IMR-90 (cell line): ENCODE data around the gene METTL4. TPM values are rescaled to one million over a fixed set of nuclear protein-coding genes. Genes with fewer than 3 reads are reported as not detected.

Experiments
- ATAC-seq: fragments of 200-7000 bp; cut with Tn5 transposase; 2 replicates; pipeline ENCODE4 v1.9.1; 2020; ENCODE audit warnings: low read depth, mild to moderate bottlenecking, moderate library complexity
- Bru-seq: library from RNA; stranded (reverse); fragments of 400-500 nt; gene quantifications from one replicate; lab custom pipeline; 2021; lab: Mats Ljungman, UMichigan
- BruChase-seq, 2 experiments: library from RNA; stranded (reverse); fragments of 400-500 nt; gene quantifications; one replicate each; lab custom pipeline; 2021; lab: Mats Ljungman, UMichigan
- BruUV-seq: library from RNA; stranded (reverse); fragments of 400-500 nt; replicated peaks from 2 replicates; lab custom pipeline; 2021; lab: Mats Ljungman, UMichigan
- CTCF ChIA-PET: fragments of 300-600 bp; formaldehyde crosslinking; extraction: SDS; loops from one replicate; lab custom pipeline; 2021; ENCODE audit warnings: antibody characterized with exemption; lab: Yijun Ruan, JAX
- POLR2A ChIA-PET: fragments of 300-600 bp; sonication (Branson Sonifier 250); formaldehyde crosslinking; loops from one replicate; lab custom pipeline; 2022; ENCODE audit warnings: antibody characterized with exemption; ENCODE audit not compliant: unreplicated experiment; lab: Charles Lee
- DNase-seq: peaks from one replicate; pipeline ENCODE4 v3.0.0; 2013
- H2AFZ ChIP-seq: replicated peaks from 2 replicates; pipeline ENCODE3; 2013; ENCODE audit warnings: low read length, mild to moderate bottlenecking; ENCODE audit not compliant: poor library complexity
- H2AK5ac ChIP-seq: 2 replicates; pipeline ENCODE4 v1.6.1; 2013; ENCODE audit warnings: low read depth, low read length, inconsistent platforms
- H2AK9ac ChIP-seq: replicated peaks from 2 replicates; pipeline ENCODE3; 2013; ENCODE audit warnings: mild to moderate bottlenecking, low read depth, low read length, moderate library complexity; ENCODE audit not compliant: poor library complexity
- H2BK120ac ChIP-seq: 2 replicates; pipeline ENCODE4 v1.6.1; 2013; ENCODE audit warnings: low read depth, low read length, inconsistent platforms
- H2BK15ac ChIP-seq: 3 replicates; pipeline ENCODE4 v1.6.1; 2013; ENCODE audit warnings: low read depth, low read length, inconsistent platforms
- H2BK20ac ChIP-seq: 2 replicates; pipeline ENCODE4 v1.6.1; 2013; ENCODE audit warnings: low read depth, mild to moderate bottlenecking, inconsistent platforms, low read length, moderate library complexity
- H2BK5ac ChIP-seq: 2 replicates; pipeline ENCODE4 v1.6.1; 2013; ENCODE audit warnings: mild to moderate bottlenecking, low read depth, low read length, inconsistent platforms; ENCODE audit not compliant: poor library complexity, severe bottlenecking
- H3K14ac ChIP-seq: replicated peaks from 2 replicates; pipeline ENCODE4 v1.6.1; 2013; ENCODE audit warnings: low read depth, low read length, inconsistent platforms
- H3K18ac ChIP-seq: 2 replicates; pipeline ENCODE4 v1.6.1; 2013; ENCODE audit warnings: low read depth, low read length, control low read depth
- H3K23ac ChIP-seq: 2 replicates; pipeline ENCODE4 v1.6.1; 2013; ENCODE audit warnings: low read depth, low read length, inconsistent platforms
- H3K27ac ChIP-seq: 2 replicates; pipeline ENCODE4 v1.5.1; 2013; ENCODE audit warnings: mild to moderate bottlenecking, control low read depth, low read length; ENCODE audit not compliant: insufficient read depth
- H3K27me3 ChIP-seq: 2 replicates; pipeline ENCODE4 v1.6.1; 2013; ENCODE audit warnings: low read length; ENCODE audit not compliant: control insufficient read depth, insufficient read depth
- H3K36me3 ChIP-seq: 2 replicates; pipeline ENCODE4 v1.6.1; 2013; ENCODE audit warnings: low read length, mixed read lengths; ENCODE audit not compliant: control insufficient read depth, insufficient read depth
- H3K4ac ChIP-seq: 2 replicates; pipeline ENCODE4 v1.6.1; 2013; ENCODE audit warnings: low read depth, low read length, inconsistent platforms
- H3K4me1 ChIP-seq: 2 replicates; pipeline ENCODE4 v1.6.1; 2013; ENCODE audit warnings: low read length, mixed read lengths; ENCODE audit not compliant: control insufficient read depth, insufficient read depth
- H3K4me2 ChIP-seq: 2 replicates; pipeline ENCODE4 v1.6.1; 2013; ENCODE audit warnings: low read depth, mild to moderate bottlenecking, control low read depth, low read length, moderate library complexity
- H3K4me3 ChIP-seq: 2 replicates; pipeline ENCODE4 v1.5.1; 2013; ENCODE audit warnings: low read depth, mild to moderate bottlenecking, control low read depth, low read length, moderate library complexity; ENCODE audit not compliant: insufficient read depth
- H3K56ac ChIP-seq: 2 replicates; pipeline ENCODE4 v1.6.1; 2013; ENCODE audit warnings: low read length, inconsistent platforms; ENCODE audit not compliant: insufficient read depth; ENCODE audit errors: extremely low read depth
- H3K79me1 ChIP-seq, 2 experiments: 2 replicates each; pipeline ENCODE4 v1.6.1; 2013; ENCODE audit warnings: low read length in 2 of 2, inconsistent platforms in 1 of 2, low read depth in 1 of 2
- H3K9ac ChIP-seq: 2 replicates; pipeline ENCODE4 v1.6.1; 2013; ENCODE audit warnings: low read depth, low read length, control low read depth
- H3K9me1 ChIP-seq: 2 replicates; pipeline ENCODE4 v1.6.1; 2013; ENCODE audit warnings: low read length, inconsistent platforms; ENCODE audit not compliant: insufficient read depth
- H3K9me3 ChIP-seq: 2 replicates; pipeline ENCODE4 v1.6.1; 2013; ENCODE audit warnings: low read length; ENCODE audit not compliant: control insufficient read depth, insufficient read depth
- H4K20me1 ChIP-seq: 2 replicates; pipeline ENCODE4 v1.6.1; 2013; ENCODE audit warnings: low read length, inconsistent platforms; ENCODE audit not compliant: insufficient read depth
- H4K5ac ChIP-seq: 2 replicates; pipeline ENCODE4 v1.6.1; 2013; ENCODE audit warnings: mild to moderate bottlenecking, low read depth, low read length, control low read depth
- H4K8ac ChIP-seq, 2 experiments: 2 replicates each; pipeline ENCODE4 v1.6.1; 2013; ENCODE audit warnings: low read depth in 2 of 2, low read length in 2 of 2, control low read depth in 1 of 2, inconsistent platforms in 1 of 2
- H4K91ac ChIP-seq: 2 replicates; pipeline ENCODE4 v1.6.1; 2013; ENCODE audit warnings: low read depth, low read length, inconsistent platforms; ENCODE audit not compliant: insufficient read depth
- BHLHE40 ChIP-seq: fragments of 150-350 bp; IDR thresholded peaks from 2 replicates; pipeline ENCODE4 v1.6.1; 2016; ENCODE audit warnings: mild to moderate bottlenecking, low read depth, low read length
- CEBPB ChIP-seq: IDR thresholded peaks from 2 replicates; pipeline ENCODE4 v1.6.1; 2012; ENCODE audit warnings: low read depth, low read length, improper control_type of control experiment
- MAFK ChIP-seq: IDR thresholded peaks from 2 replicates; pipeline ENCODE4 v1.6.1; 2012; ENCODE audit warnings: low read depth, low read length, improper control_type of control experiment
- MAZ ChIP-seq: IDR thresholded peaks from 2 replicates; pipeline ENCODE4 v1.6.1; 2012; ENCODE audit warnings: low read depth, mild to moderate bottlenecking, low read length, improper control_type of control experiment, moderate library complexity, borderline replicate concordance
- MXI1 ChIP-seq: IDR thresholded peaks from 2 replicates; pipeline ENCODE4 v1.6.1; 2012; ENCODE audit warnings: low read depth, mild to moderate bottlenecking, low read length, moderate library complexity, borderline replicate concordance
- NFE2L2 ChIP-seq: fragments of 150-350 bp; IDR thresholded peaks from 2 replicates; pipeline ENCODE4 v1.6.1; 2016; ENCODE audit warnings: low read depth, mild to moderate bottlenecking, low read length
- POLR2A ChIP-seq: IDR thresholded peaks from 2 replicates; pipeline ENCODE4 v1.6.1; 2012; ENCODE audit warnings: mild to moderate bottlenecking, low read depth, low read length
- RCOR1 ChIP-seq: IDR thresholded peaks from 2 replicates; pipeline ENCODE4 v1.6.1; 2012; ENCODE audit warnings: mild to moderate bottlenecking, low read length, improper control_type of control experiment; ENCODE audit not compliant: insufficient replicate concordance
- SMC3 ChIP-seq: fragments of 150-350 bp; IDR thresholded peaks from 2 replicates; pipeline ENCODE4 v1.6.1; 2016; ENCODE audit warnings: low read depth, mild to moderate bottlenecking, antibody characterized with exemption, low read length, moderate library complexity
- WGBS, 2 experiments: methylation state at CpG; one replicate each; pipeline versions ENCODE4 v1.1.5 to v1.1.7; 2013; ENCODE audit warnings: missing lambda C conversion rate in 2 of 2; ENCODE audit not compliant: insufficient read length in 1 of 2; ENCODE audit errors: extremely low coverage in 2 of 2; 5-methylcytosine and 5-hydroxymethylcytosine counted together
- dilution Hi-C: fragments of 300-500 bp; cut with HindIII; formaldehyde crosslinking; loops from one replicate; pipeline ENCODE4 v1.14.3; 2018; ENCODE audit warnings: low sequenced_read_pairs; ENCODE audit not compliant: unreplicated experiment
- in situ Hi-C: fragments of 300-500 bp; cut with MboI; formaldehyde crosslinking; loops from 3 replicates; pipeline ENCODE4 v1.14.3; 2019; ENCODE audit warnings: low sequenced_read_pairs, inconsistent platforms, mixed read lengths
- intact Hi-C: fragments of 100-400 bp; cut with micrococcal nuclease; formaldehyde crosslinking; loops from 2 replicates; pipeline ENCODE4 v1.10.0; 2022
- long read RNA-seq: library from polyadenylated mRNA; unstranded; transcript quantifications from one replicate; pipeline ENCODE4 v2.0.0, GENCODE V29; 2021; ENCODE audit not compliant: unreplicated experiment
- polyA plus RNA-seq, 3 experiments: library from polyadenylated mRNA; depleted of rRNA; stranded (reverse); fragments of >200 nt; gene quantifications; 2 replicates each; pipeline ENCODE4 v1.2.3, GENCODE V29; 2012; ENCODE audit warnings: low replicate concordance in 1 of 3
- total RNA-seq: library from RNA; depleted of rRNA; stranded (reverse); fragments of >200 nt; gene quantifications from 2 replicates; pipeline ENCODE4 v1.2.3, GENCODE V29; 2012; rRNA removed

The METTL4 gene, protein sequence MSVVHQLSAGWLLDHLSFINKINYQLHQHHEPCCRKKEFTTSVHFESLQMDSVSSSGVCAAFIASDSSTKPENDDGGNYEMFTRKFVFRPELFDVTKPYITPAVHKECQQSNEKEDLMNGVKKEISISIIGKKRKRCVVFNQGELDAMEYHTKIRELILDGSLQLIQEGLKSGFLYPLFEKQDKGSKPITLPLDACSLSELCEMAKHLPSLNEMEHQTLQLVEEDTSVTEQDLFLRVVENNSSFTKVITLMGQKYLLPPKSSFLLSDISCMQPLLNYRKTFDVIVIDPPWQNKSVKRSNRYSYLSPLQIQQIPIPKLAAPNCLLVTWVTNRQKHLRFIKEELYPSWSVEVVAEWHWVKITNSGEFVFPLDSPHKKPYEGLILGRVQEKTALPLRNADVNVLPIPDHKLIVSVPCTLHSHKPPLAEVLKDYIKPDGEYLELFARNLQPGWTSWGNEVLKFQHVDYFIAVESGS
- total RNA-seq = 5.4 and 6.7 TPM in 2 replicates
- polyA plus RNA-seq (2012; rRNA removed) = 3.9 and 4.9 TPM in 2 replicates
- polyA plus RNA-seq (2012; cell fraction: cytosol; rRNA removed) = 0.81 and 1.6 TPM in 2 replicates
- 1.0 and 9.8 TPM in 2 replicates for polyA plus RNA-seq (2012; cell fraction: nucleus; rRNA removed; ENCODE audit: low replicate concordance)
- percentile 60 among the genes with signal in this experiment for Bru-seq, nascent RNA
- percentile 68 among the genes with signal in this experiment for BruChase-seq, experiment 1, labeled RNA remaining after a 6-hour chase
- BruChase-seq, experiment 2, labeled RNA remaining after a 2-hour chase = percentile 75 among the genes with signal in this experiment
- long read RNA-seq, partial matches to known transcripts = 0 of 7 reads
- long read RNA-seq, other reads (novel, unspliced or antisense) = 3 of 7 reads

DNA sequence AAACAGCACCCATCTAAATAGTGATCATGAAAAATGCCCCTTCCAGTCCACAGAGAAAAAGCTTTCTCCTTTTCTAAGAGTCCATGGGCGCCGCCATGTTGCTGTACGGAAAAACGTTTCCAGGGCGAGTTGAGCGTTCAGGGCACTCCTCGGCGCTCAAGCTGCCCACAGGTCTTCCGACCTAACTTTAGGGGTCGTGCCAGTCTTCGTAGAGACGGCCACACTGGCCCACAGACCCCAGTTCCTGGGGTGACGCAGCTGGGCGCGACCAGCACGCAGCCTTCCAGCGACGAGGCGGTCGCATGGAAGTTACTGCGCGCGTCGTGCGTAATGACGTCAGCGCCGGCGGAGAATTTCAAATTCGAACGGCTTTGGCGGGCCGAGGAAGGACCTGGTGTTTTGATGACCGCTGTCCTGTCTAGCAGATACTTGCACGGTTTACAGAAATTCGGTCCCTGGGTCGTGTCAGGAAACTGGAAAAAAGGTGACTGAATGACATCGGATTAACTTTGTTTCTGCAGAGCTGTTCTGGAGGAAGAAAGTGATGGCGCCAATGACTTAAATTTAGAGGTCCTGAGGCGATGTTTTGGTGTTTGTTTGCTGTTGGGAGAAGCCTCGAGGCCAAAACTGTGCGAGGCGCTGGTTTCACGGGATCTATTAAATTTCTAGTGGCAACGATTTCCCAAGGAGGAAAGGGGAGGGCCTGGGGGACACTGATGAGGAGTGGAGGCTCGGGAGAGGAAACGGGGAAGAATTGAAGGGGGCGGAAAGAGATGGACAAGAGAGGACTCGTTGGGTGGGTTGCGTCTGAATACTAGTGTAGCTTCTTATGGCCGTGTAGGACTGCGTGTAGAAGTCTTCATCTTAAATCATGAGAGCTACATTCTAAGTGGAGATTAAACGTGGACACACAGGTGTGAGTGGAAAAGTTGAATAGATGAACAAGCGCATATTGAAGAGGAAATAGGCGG, at the start of gene METTL4, which contains the start of gene NDC80:
TSS of gene METTL4 (minus strand) at position 306 of the 971 bp plus-strand sequence. CDS start 4,289 bp downstream, outside the sequence.
TSS of gene NDC80 (plus strand) at position 358 of the 971 bp plus-strand sequence. CDS start 1,429 bp downstream, outside the sequence.
- H3K56ac ChIP-seq = peak within 1 kb of the TSS; percentile 98
- H2BK120ac ChIP-seq = peak within 1 kb of the TSS; percentile 99
- TF ChIP-seq POLR2A = peak; percentile 69
- TF ChIP-seq MAZ = peak; percentile 38; the same call in 1 of the 2 replicates
- TF ChIP-seq CEBPB = no peak
- peak; percentile 28; the same call in 1 of the 2 replicates for TF ChIP-seq BHLHE40
- peak; percentile 87 for TF ChIP-seq MXI1
- TF ChIP-seq SMC3 = no peak
- no peak for TF ChIP-seq RCOR1
- TF ChIP-seq MAFK = no peak
- 0 out of 2 replicates have a peak, but pooled peaks have one; percentile 18 for TF ChIP-seq NFE2L2
- dilution Hi-C loops = no loop called here
- peak within 1 kb of the TSS; percentile 98; the same call in 2 of the 3 replicates for H2BK15ac ChIP-seq
- H3K14ac ChIP-seq = peak within 1 kb of the TSS; percentile 100
- peak; percentile 87 for ATAC-seq
- H2AK5ac ChIP-seq = peak within 1 kb of the TSS; percentile 95
- peak within 1 kb of the TSS; percentile 98 for H2BK5ac ChIP-seq
- H3K27me3 ChIP-seq = no peaks in the 10 kb centered on the region
- peak within 1 kb of the TSS; percentile 93; the same call in 1 of the 2 replicates for H2BK20ac ChIP-seq
- peak within 1 kb of the TSS; percentile 66 for H3K4me3 ChIP-seq
- H3K36me3 ChIP-seq = 0 out of 2 replicates have a peak, but pooled peaks cover 1% of the 10 kb centered on the region
- CTCF ChIA-PET = no interaction called here
- H3K9me1 ChIP-seq = 0 out of 2 replicates have a peak, but pooled peaks cover 9% of the 10 kb centered on the region
- peak within 1 kb of the TSS; percentile 100 for H2AFZ ChIP-seq
- peak within 1 kb of the TSS; percentile 92 for H2AK9ac ChIP-seq
- peaks cover 44 to 61% of the 10 kb centered on the region in 2 experiments for H3K79me1 ChIP-seq
- peaks cover 5% of the 10 kb centered on the region for H3K4me1 ChIP-seq
- peak within 1 kb of the TSS; percentile 99 for H3K4me2 ChIP-seq
- peak; percentile 86 for DNase-seq
- H3K9ac ChIP-seq = peak within 1 kb of the TSS; percentile 89
- intact Hi-C loops = loop anchor here (1.0 to 2.0 kb wide), 2 partner anchors 83 to 676 kb away; partner anchors contain the start of genes MYL12A and SMCHD1
- BruUV-seq = TSS peak; percentile 74
- POLR2A ChIA-PET = no interaction called here
- H3K27ac ChIP-seq = peak within 1 kb of the TSS; percentile 91
- peak within 1 kb of the TSS; percentile 99 for H3K23ac ChIP-seq
- 1% methylated on average over 50 of the region's 55 CpGs; no CpG with 5 or more reads in 1 of the 2 experiments for WGBS, 2 experiments
- H3K18ac ChIP-seq = peak within 1 kb of the TSS; percentile 90
- peak within 1 kb of the TSS; percentile 100 for H4K91ac ChIP-seq
- in situ Hi-C loops = loop anchor here (25.0 kb wide), 1 partner anchor 1709 kb away; no protein-coding TSS in a partner anchor
- no peaks in the 10 kb centered on the region for H3K9me3 ChIP-seq
- H4K20me1 ChIP-seq = no peaks in the 10 kb centered on the region
- H3K4ac ChIP-seq = peak within 1 kb of the TSS; percentile 99
- peak within 1 kb of the TSS; percentile 96 for H4K5ac ChIP-seq
- peak within 1 kb of the TSS; percentile 98 to 100 for H4K8ac ChIP-seq
